HG02610 (cell line): ENCODE measurements around the gene HCN2.
"Not testable (repeated sequence)": the region's sequence is repeated elsewhere in the genome, so short reads cannot be mapped to it uniquely, and the experiment has no call there.

Experiments
- ATAC-seq: cut with Tn5 transposase; IDR thresholded peaks from one replicate; pipeline ENCODE4 v1.9.1; 2021; ENCODE audit warnings: mild to moderate bottlenecking, moderate library complexity; ENCODE audit not compliant: unreplicated experiment

The HCN2 gene

GRCh38 chr19:617551-618246 is 28.0 kb downstream of the HCN2 start:
- ATAC-seq: no peak

GRCh38 chr19:618247-618619 is 28.6 kb downstream of the HCN2 start:
- ATAC-seq: no peak

- no peak for ATAC-seq
Observed at GRCh38 chr19:618674-619285, 29.1 kb downstream of the HCN2 start.

- no peak for ATAC-seq
Observed at GRCh38 chr19:619286-620002, 29.8 kb downstream of the HCN2 start.

- no peak for ATAC-seq
Observed at GRCh38 chr19:620166-620862, 30.6 kb downstream of the HCN2 start.

- ATAC-seq: not testable (repeated sequence)
Observed at GRCh38 chr19:621191-621590, 31.5 kb downstream of the HCN2 start.

GRCh38 chr19:621819-622218 is 32.1 kb downstream of the HCN2 start:
- no peak for ATAC-seq

- no peak for ATAC-seq
Observed at GRCh38 chr19:622666-623065, 33.0 kb downstream of the HCN2 start.

GRCh38 chr19:623175-623916 is 33.7 kb downstream of the HCN2 start:
- no peak for ATAC-seq

- no peak for ATAC-seq
Observed at GRCh38 chr19:623974-624373, 34.3 kb downstream of the HCN2 start.

- ATAC-seq: no peak
Observed at GRCh38 chr19:624433-625109, 34.9 kb downstream of the HCN2 start.

- ATAC-seq: no peak
Observed at GRCh38 chr19:625257-625656, 35.6 kb downstream of the HCN2 start.

- not testable (repeated sequence) for ATAC-seq
Observed at GRCh38 chr19:626566-626965, 36.9 kb downstream of the HCN2 start.

GRCh38 chr19:628168-628567 is 38.5 kb downstream of the HCN2 start:
- ATAC-seq: no peak

GRCh38 chr19:629515-629914 is 39.8 kb downstream of the HCN2 start:
- not testable (repeated sequence) for ATAC-seq

- no peak for ATAC-seq
Observed at GRCh38 chr19:629961-630714, 40.5 kb downstream of the HCN2 start.

- ATAC-seq: peak; percentile 15
Observed at GRCh38 chr19:632579-633067, 42.9 kb downstream of the HCN2 start.

GRCh38 chr19:633068-633785 is 43.5 kb downstream of the HCN2 start, which contains the start of gene POLRMT:
Gene POLRMT (minus strand): TSS chr19:633537. CDS start chr19:633512, 25 bp downstream.
- peak; percentile 81 for ATAC-seq
